NT2/D1 (cell line): ENCODE results near the gene HPCAL1.

Experiments used
- DNase-seq: peaks from one replicate; pipeline ENCODE4 v3.0.0-alpha.2; 2011; ENCODE audit warnings: low read depth, low spot score
- H3K27me3 ChIP-seq: 2 replicates; pipeline ENCODE4 v1.6.0; 2011; ENCODE audit warnings: mild to moderate bottlenecking; ENCODE audit not compliant: insufficient read length, insufficient read depth
- H3K36me3 ChIP-seq: 2 replicates; pipeline ENCODE4 v1.6.1; 2011; ENCODE audit warnings: mild to moderate bottlenecking, low read length, mixed read lengths; ENCODE audit not compliant: insufficient read depth, insufficient read length
- H3K4me1 ChIP-seq: 2 replicates; pipeline ENCODE4 v1.5.1; 2011; ENCODE audit not compliant: insufficient read depth, insufficient read length
- H3K4me3 ChIP-seq: 2 replicates; pipeline ENCODE4 v1.5.1; 2011; ENCODE audit warnings: low read depth; ENCODE audit not compliant: insufficient read length
- H3K9ac ChIP-seq: 2 replicates; pipeline ENCODE4 v1.6.0; 2011; ENCODE audit warnings: low read depth; ENCODE audit not compliant: insufficient read length
- H3K9me3 ChIP-seq: 2 replicates; pipeline ENCODE4 v1.5.1; 2011; ENCODE audit warnings: mild to moderate bottlenecking, low read length; ENCODE audit not compliant: insufficient read depth
- SUZ12 ChIP-seq: IDR thresholded peaks from 2 replicates; pipeline ENCODE4 v1.6.1; 2011; ENCODE audit not compliant: insufficient read length, insufficient read depth; ENCODE audit errors: extremely low read depth
- YY1 ChIP-seq: IDR thresholded peaks from 2 replicates; pipeline ENCODE4 v1.6.1; 2011; ENCODE audit not compliant: insufficient read length, insufficient read depth
- ZNF274 ChIP-seq: IDR thresholded peaks from 2 replicates; pipeline ENCODE4 v1.6.1; 2011; ENCODE audit warnings: mild to moderate bottlenecking, low read depth, low read length

HPCAL1 gene

GRCh38 chr2:10331702-10332401, 29.1 kb downstream of the HPCAL1 start:
- Histone ChIP-seq H3K9me3 (peaks cover 10% of the 10 kb centered on the region; the same call in 1 of the 2 replicates), H3K36me3 (peaks cover 3% of the 10 kb centered on the region), H3K9ac (no peak overlapping the region), H3K27me3 (no peaks in the 10 kb centered on the region), H3K4me1 (peaks cover 28% of the 10 kb centered on the region), H3K4me3 (no peak overlapping the region)
- TF ChIP-seq SUZ12 (no peak), ZNF274 (no peak), YY1 (no peak)
- no peak for DNase-seq

DNA sequence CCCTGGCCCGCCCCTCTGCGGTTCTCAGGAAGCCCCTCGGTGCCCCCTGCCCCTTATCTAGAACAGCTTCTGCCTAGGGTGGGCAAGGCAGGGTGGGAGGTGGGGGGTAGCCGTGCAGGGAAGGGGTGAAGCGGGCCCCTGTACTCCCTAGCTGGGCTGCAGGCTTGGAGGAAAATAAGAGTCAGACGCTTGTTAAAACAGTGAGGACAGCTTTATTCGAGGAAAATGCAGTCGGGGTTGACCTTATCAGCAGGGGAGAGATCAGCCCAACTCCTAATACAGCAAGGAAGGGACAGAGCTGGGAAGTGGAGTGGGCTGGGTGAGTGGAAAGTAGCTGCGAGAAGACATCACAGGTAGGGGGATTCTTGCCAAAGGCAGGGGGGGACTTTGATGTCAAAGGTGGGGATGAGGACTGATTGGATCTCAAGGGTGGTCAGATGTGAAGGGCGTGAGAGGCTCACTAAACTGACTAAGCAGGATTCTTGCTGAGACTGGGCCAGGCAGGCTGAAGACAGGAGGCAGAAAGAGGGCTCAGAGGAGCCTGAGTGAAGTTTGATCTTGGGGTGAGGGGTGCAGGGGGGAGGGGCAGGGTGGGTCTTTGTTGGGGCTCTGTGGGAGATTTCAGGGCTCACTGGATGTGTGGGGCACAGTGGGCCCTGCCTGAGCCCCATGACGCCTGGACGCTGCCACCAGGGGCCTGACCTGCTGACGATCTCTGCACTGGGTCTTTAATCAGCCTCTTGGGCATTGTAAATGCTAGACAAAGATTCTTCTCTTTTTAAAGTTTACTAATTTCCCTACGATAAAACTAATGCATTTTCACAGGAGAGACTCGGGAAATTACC, 29.9 kb downstream of the HPCAL1 start:
- TF ChIP-seq YY1 = no peak
- no peak for TF ChIP-seq SUZ12
- no peak for TF ChIP-seq ZNF274
- peaks cover 10% of the 10 kb centered on the region; the same call in 1 of the 2 replicates for H3K9me3 ChIP-seq
- no peak overlapping the region for H3K9ac ChIP-seq
- peaks cover 3% of the 10 kb centered on the region for H3K36me3 ChIP-seq
- peaks cover 27% of the 10 kb centered on the region for H3K4me1 ChIP-seq
- H3K4me3 ChIP-seq = no peak overlapping the region
- DNase-seq = no peak
- no peaks in the 10 kb centered on the region for H3K27me3 ChIP-seq

DNA sequence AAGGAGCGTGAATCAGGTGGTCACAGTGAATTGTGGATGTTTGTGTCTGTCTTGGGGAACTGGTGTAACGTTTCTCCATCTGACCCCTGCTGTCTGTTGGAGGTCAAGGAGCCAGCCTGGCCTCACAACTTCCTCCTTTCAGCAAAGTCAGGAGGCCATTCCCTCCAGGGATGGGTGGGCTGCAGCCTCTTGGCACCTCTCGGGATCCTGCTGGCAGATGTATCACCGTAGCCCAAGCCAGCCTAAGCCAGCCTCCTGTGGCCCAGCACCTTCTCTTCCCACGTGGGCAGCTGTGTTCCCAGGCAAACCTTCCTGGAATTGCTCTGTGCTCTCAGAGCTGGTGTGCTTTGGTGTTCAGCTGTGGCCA, 30.5 kb downstream of the HPCAL1 start:
- Histone ChIP-seq H3K36me3 (peaks cover 3% of the 10 kb centered on the region), H3K9me3 (peaks cover 10% of the 10 kb centered on the region; the same call in 1 of the 2 replicates), H3K9ac (peak overlapping the region; percentile 42), H3K27me3 (no peaks in the 10 kb centered on the region), H3K4me3 (no peak overlapping the region), H3K4me1 (peaks cover 27% of the 10 kb centered on the region)
- no peak for DNase-seq
- TF ChIP-seq SUZ12 (no peak), ZNF274 (no peak), YY1 (no peak)

- Histone ChIP-seq H3K9ac (no peak overlapping the region), H3K4me1 (peaks cover 25% of the 10 kb centered on the region), H3K36me3 (peaks cover 3% of the 10 kb centered on the region), H3K9me3 (peaks cover 10% of the 10 kb centered on the region; the same call in 1 of the 2 replicates), H3K4me3 (no peak overlapping the region), H3K27me3 (no peaks in the 10 kb centered on the region)
- DNase-seq = no peak
- TF ChIP-seq YY1 (no peak), ZNF274 (no peak), SUZ12 (no peak)
These were observed 31.3 kb downstream of the HPCAL1 start for GRCh38 chr2:10333966-10334365.

- H3K4me3 ChIP-seq = no peak overlapping the region
- no peak for TF ChIP-seq YY1
- no peak for TF ChIP-seq SUZ12
- TF ChIP-seq ZNF274 = no peak
- DNase-seq = no peak
- no peak overlapping the region for H3K9ac ChIP-seq
- peaks cover 17% of the 10 kb centered on the region for H3K4me1 ChIP-seq
- H3K27me3 ChIP-seq = no peaks in the 10 kb centered on the region
- H3K36me3 ChIP-seq = peaks cover 3% of the 10 kb centered on the region
- peaks cover 10% of the 10 kb centered on the region; the same call in 1 of the 2 replicates for H3K9me3 ChIP-seq
These were observed 32.5 kb downstream of the HPCAL1 start for GRCh38 chr2:10335046-10335840.

DNA sequence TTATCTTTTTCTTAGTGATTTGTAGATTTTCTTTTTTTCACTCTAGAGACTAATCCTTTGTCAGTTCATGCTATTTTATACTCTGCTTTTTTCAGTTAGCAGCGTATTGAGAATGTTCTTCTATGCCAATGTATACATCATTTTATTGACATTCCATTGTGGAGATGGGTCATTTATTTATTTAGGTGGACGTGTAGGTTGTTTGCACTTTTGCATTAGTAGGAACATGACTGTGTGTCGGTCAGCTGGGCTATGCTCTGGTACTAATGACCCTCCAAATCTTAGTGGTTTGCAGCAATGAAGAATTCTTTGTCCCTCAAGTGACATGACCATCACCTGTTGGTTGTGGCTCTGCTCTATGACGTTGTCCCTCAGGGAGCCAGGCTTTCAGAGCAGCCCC, 33.6 kb downstream of the HPCAL1 start:
- TF ChIP-seq SUZ12 (no peak), ZNF274 (no peak)
- H3K9me3 ChIP-seq = peaks cover 10% of the 10 kb centered on the region; the same call in 1 of the 2 replicates
- no peak overlapping the region for H3K9ac ChIP-seq
- no peak for DNase-seq
- H3K4me1 ChIP-seq = peaks cover 9% of the 10 kb centered on the region
- peaks cover 3% of the 10 kb centered on the region for H3K36me3 ChIP-seq
- no peaks in the 10 kb centered on the region for H3K27me3 ChIP-seq
- H3K4me3 ChIP-seq = no peak overlapping the region
